SHP77 treated with DMSO at 0.1 percent for 48 hours (cell line): ENCODE data around the gene DGKD.

Source experiments
- DNase-seq: peaks from one replicate; lab custom pipeline; 2025; lab: John Stamatoyannopoulos, UW

Gene DGKD

DNA sequence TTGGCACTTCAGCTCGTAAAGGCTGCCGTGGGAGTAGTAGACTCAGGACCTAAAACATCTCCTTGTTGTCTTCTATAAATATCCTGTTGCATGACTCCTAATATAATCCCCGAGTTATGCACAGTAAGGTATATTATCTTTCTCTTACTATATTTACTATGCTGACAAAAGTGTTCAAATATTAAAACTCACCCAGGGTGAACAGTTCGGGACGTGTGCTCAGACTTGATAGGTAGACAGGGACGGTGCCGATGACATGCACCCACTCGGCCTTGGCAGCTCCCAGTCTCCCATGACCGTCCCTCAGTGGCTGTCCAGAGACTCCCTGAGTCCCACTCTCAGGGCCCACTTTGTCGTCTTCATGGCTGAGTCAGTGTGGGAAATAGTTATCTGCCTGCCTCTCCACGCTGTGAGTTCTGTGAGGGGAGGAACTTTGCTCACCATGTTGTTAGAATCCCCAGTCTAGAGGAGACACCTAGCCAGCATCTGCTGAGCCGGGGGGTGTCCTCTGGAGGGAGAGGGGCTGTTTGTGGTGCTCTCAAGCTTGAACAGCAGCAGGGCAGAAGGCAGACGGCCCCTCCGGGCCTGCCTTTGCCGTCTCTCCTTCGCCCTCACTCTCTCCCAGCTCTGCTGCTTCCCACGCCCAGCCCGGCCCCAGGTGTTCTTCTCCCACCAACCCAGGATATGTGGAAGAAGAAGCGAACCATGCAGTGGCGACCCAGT lies 75.0 kb downstream of the DGKD start:
- DNase-seq = no peak

DNA sequence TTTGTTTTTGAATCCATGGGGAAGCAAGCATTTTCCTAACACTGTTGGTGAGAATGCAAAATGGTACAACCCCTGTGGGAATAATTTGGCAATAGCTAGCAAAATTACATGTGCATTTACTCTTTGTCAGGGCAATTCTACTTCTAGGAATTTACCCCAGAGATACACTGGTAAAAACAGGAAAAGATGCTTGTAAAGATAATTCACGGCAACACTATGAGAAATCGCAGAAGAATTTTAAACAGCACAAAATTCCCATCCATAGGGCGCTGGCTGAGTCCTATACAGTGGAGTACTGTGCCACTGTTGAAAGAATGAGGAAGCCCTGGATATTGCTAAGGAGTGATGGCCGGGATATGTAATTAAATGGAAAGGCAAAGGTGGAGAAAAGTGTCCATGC lies 75.8 kb downstream of the DGKD start:
- DNase-seq = no peak

DNA sequence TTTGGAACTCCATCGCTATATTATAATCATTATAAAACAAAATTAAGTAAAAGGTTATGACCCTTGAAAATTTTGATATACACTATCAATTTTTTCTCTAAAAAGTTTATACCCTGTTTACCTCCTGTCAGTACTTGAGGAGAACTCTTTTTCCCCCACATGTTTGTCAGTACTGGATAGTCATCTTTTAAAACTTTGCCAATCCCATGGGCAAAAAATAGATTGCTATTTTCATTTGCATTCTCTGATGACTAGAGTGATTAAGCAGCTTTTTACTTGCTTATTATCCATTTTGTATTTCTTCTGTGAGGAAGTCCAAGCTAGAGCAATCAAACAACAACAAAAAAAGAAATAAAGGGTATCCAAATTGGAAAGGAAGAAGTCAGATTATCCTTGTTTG lies 76.4 kb downstream of the DGKD start:
- no peak for DNase-seq

DNA sequence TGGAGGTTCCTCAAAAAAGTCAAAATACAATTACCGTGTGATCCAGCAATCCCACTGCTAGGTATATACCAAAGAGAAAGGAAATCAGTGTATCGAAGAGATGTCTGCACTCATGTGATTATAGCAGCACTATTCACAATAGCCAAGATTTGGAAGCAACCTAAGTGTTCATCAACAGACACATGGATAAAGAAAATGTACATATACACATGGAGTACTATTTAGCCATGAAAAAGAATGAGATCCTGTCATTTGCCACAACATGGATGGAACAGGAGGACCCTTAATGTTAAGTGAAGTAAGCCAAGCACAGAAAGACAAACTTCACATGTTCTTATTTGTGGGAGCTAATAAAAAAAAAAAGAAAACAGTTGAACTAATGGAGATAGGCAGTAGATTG lies 78.7 kb downstream of the DGKD start:
- DNase-seq = no peak

DNA sequence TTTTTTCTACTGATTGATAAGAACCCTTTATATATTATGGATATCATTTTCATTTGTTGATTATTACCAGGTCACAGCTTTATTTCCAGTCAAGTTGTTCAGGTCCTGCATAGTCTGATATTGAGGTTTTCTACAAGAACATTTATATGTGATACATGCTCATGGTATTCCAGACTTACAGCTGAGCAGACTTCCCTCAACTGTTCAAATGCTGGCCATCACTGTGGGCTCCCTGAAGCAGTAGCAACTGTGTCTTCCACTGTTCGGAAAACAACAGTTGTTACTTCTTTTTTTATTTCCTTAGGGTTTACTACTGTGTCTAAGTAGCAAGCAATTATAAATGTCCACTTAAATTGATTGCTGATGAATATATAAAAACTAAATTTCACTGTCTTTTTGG lies 79.5 kb downstream of the DGKD start:
- no peak for DNase-seq

DNA sequence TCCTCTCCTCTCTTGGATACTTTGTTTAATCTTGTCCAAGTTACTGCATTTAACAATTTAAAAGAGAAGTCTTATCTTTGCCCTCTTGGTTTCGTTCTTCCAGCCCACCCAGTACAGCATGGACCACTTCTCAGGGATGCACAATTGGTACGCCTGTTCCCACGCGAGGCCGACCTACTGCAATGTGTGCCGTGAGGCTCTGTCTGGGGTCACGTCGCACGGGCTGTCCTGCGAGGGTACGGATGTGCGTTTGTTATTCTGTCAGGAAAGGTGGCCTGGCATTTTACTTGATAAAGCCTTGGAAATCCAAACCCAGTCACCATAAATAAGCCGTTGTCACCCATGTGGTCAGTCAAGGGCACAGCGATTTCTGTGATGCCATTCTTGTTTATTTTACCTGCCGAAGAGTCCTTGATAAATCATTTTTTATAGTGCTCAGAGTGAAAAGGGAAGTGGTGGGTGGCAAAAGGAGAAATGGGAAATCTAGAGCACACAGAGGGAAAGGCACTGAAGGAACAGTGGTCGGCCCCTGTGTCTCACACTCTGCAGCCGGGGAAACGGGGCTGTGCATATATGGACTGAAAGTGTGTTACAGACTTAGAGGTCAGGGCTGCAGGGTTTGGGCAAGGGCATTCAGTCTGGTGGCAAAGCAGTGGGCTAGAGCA lies 80.5 kb downstream of the DGKD start:
- DNase-seq = no peak

DNA sequence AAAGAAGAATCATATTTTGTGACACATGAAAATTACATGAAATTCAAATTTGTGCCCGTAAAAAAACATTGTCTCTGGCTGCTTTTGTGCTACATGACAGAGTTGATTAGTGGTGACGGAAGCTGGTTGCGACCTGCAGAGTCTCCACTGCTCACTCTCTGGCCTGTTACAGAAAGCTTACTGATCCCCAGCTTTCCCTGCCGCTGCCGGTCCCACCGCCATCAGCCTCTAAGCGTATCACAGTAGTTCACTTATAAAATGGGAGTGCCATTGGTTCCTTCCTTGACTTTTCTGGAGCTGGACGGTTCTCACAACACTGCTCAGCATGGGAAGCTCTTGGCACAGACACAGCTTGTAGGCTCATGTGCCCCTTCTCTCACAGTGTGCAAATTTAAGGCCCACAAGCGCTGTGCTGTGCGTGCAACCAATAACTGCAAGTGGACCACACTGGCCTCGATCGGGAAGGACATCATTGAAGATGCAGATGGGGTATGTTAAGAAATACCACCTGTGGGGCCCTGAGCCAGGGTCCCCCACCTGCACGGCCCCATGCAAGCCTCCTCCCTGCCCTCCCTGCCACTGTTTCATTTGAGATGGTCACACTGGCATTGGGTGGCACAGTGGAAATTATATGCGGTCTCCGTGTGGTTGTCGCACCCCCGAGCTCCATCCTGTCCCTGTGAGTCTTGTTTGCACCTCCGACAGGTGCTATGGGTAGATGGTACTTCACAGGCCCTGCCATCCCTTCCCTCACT lies 81.3 kb downstream of the DGKD start:
- no peak for DNase-seq

DNA sequence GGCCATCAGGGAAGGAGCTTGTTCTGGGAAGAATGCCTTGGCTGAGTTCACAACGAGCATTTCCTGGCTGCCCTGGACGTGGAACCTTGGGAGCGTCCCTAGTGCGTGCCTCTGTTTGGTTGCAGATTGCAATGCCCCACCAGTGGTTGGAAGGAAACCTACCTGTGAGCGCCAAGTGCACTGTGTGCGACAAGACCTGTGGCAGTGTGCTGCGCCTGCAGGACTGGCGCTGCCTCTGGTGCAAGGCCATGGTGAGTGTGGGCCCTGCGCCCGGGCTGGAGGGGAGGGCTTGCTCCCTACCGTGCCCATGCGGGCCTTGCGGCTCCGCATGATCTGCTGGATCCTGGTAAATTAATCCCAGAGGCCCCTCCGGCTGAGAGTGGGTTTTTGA lies 81.9 kb downstream of the DGKD start:
- DNase-seq = no peak

DNA sequence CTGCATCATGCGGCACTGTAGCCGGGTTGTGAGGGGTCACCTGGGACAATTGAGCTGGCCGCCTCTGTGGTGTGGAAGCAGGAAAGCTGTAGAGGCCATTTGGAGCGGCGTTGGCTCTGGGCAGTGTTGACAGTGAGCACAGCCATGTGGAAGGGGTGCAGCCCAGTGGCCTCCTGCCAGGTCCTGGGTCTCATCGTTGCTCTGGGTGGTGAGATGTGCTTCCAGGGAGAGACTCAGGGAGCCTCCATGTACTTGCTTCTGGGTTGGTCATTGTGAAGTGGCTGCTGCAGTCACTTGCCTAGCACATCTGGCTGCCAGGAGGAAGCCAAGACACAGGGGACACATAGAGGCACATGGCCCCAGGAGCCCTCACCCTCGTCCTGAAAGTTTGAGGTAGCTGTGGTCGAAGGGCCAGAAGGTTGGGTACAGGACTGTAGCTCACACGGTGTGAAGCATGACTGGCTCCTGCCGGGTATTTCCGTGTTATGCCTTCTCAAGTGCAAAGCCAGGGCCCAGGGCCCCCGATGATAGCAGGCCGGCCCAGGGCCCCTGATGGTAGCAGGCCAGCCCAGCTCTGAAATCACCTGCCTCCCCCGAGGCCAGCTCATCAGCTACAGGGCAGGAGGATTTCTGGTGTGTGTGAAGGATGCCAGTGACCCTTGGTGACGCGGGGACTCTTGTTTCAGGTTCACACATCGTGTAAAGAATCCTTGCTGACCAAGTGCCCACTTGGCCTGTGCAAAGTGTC lies 82.6 kb downstream of the DGKD start:
- no peak for DNase-seq

DNA sequence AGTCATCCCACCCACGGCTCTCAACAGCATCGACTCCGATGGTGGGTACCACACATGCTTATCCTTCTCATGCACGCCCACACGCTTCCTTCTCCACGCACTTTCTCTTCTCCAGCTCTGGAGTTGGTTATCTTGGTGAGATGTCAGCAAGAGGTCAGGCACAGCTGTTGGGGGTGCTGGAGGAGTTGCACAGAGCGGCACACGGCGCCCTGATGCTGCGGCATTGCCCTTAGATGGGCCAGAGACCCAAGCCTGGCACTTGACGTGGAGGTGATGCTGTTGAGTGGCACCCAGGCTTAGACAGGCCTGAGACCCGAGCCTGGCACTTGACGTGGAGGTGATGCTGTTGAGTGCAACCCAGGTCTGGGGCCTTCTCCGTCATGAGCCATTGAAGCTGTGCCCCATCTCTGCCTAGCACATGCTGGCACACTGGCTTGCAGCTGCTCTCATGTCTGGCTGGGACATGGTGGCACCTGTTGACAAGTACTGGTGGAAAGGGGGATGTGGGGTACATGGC lies 83.2 kb downstream of the DGKD start:
- DNase-seq = no peak

DNA sequence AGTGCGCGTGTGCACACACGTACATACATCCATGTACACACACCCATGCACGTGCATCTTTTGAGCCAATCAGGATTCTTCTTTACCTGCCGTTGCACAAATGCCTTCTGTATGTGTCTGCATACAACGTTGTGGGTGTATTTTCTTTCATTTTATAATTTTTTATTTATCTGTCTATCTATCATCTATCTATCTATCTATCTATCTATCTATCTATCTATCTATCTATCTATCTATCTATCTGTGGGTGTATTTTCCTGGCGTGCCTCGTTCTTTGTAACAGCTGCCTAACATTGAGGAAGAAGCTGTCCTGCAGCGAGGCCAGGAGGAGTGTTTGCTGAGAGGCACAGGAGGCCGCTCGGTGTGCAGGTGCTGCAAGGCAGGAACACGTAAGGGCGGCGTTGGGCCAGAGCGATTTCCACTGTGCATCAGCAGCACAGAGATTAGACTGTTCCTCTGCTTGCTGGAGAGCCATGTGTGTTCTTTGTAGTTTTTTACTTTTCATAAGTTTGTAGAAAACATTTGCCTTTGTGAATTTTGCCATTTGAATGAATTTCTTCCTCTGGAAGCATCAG lies 84.4 kb downstream of the DGKD start:
- no peak for DNase-seq

DNA sequence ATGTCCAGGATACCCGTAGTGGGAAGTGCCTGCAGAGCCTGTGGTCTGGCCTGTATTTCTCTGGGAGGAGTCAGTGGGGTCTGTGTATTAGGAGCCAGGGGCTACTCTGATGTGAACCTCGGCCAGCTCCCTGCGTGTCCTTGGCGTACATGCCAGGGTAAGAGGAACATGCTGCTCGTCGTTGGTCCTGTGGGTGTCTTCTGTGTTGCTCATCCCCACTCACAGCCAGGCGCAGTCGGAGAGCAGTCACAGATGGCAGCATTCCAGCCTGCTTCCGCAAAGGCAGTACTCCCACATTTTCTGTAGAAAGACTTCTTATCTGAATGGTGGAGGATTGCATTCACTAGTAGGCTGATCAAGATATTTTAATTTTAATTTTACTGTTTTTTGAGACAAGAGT lies 84.9 kb downstream of the DGKD start:
- DNase-seq = no peak

DNA sequence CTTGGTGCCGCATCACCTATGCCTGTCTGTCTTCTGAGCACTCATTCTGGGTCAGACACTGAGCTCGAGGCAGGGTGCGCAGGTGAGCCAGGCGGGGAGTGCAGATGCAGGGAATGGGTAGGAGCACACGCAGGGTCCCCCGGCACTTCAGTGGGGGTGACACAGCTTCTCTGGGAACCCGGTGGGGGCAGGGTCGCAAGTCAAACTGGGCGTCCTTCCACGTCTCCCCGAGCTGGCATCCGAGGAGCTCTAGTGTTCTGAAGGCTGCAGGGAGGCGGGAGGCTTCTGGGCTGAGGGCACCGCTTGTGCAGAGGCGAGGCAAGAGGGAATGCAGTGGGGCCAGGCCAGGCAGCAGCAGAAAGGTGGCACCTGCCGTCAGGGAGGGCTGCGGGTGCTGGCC lies 86.0 kb downstream of the DGKD start:
- DNase-seq = no peak

DNA sequence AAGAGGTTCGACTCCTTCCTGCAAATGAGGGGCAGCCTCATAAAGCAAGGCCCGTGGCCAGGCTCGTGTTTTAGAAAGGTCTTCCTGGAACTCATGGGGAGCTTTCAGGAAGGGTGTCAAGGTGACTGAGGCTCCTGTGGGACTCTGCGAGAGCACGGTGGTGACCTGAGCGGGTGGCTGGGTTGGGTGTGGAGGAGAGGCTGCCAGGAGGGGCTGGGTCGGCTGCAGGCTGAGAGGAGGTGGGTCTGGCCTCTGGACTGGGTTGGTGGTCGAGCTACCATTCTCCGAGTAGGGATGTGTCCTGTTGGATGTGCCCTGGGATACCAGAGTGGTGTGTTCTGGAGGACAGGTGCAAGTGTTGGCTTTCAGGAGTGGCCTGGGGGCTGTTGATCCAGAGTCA lies 86.4 kb downstream of the DGKD start:
- no peak for DNase-seq

DNA sequence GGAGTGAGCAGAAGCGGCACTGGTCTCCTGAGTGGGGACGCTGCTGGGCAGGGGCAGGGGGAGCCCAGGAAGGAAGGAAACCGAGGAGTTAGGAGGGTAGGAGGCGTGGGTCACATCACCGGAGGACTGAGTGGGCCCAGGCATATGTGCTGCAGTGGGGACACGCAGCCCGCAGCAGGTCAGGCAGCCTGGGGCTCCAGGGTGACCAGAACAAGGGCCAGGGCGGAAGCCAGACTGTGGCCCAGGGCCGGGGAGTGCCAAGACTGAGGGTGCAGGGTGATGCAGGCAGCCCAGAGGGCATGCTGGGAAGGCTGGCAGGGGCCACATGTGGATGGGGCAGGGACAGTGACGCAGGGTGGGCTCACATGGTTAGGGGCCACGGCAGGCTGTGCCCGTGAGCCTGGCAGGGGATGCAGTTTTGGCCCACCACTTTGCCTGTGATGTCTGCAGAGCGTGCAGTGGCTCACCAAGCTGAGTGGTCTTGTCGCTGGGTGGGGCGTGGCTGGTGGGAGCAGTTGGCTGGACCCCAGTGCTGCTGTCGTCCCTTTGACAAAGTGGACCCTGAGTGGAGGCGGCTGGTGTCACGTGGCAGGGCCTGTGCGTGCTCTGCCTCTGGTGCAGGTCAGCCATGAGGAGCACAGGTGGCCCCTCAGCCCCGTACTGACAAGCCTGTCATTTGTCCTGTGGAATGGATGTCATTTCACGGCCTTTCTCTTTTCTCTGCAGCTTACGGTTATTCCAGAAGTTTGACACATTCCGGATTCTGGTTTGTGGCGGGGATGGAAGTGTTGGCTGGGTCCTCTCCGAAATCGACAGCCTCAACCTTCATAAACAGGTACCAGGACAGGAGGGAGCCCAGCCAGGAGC lies 87.1 kb downstream of the DGKD start:
- no peak for DNase-seq

DNA sequence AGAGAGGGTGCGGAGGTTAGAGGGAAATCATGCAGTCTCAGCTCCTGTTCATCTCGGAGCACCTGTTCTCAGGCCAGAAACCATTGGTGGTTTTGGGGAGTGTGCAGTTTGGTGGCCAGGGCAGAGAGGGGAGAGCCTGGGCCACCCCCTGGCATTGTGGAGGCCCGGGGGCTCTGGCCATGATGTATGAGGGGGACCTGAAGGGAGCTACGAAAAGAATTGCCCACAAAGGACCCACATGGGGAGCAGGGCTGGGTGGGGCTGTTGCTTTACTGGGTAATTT lies 87.7 kb downstream of the DGKD start:
- DNase-seq = no peak

DNA sequence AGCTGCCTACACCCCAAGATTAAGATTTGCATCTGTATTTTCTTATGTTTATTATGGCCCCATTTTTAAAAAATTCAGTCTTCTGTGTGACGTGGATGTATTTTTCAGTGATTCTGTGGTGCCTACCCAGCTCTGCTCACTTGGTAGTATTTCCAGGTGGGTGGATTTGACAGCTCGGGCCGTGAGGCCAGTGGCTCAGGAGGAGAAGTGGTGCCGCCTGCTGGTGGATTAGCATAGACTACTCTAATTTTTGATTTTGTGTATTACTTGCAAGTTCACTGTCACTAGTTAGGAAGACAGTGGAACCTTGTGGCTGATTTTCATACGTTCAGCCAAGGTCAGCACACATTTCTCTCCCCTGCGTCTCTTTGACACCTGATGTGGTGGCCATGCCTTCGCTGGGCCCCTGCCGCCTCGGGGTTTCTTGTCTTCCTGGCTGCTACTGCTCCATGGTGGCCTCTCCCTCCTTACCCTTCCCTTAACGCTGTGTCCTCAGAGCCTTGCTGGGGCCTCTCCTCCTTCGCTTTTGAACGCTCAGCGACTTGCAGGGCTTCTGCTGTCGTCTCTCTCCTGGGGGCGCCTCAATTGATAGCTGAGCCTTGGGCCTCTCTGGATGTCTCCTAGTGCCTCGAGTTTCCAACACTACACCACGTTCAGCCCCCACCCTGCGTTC lies 89.4 kb downstream of the DGKD start:
- DNase-seq = no peak

DNA sequence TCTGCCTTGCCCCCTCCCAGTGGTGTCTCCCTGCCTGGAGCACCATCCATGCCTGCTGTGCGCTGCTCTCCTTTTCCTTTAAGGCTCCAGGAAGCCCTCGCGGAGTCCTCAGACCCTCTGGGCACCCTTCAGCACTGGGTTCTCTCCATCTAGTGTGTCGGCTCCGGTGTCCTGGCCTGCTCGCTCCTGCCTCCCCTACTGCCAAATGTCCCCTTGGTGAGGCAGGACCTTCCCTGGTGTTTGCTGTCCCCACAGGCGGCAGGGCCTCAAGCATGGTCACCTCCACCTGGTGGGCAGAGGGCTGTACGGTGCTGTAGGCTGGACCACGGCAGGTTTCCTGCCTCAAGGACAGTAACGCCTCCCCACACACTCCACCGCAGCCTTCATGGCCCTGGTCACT lies 90.2 kb downstream of the DGKD start:
- DNase-seq = no peak

DNA sequence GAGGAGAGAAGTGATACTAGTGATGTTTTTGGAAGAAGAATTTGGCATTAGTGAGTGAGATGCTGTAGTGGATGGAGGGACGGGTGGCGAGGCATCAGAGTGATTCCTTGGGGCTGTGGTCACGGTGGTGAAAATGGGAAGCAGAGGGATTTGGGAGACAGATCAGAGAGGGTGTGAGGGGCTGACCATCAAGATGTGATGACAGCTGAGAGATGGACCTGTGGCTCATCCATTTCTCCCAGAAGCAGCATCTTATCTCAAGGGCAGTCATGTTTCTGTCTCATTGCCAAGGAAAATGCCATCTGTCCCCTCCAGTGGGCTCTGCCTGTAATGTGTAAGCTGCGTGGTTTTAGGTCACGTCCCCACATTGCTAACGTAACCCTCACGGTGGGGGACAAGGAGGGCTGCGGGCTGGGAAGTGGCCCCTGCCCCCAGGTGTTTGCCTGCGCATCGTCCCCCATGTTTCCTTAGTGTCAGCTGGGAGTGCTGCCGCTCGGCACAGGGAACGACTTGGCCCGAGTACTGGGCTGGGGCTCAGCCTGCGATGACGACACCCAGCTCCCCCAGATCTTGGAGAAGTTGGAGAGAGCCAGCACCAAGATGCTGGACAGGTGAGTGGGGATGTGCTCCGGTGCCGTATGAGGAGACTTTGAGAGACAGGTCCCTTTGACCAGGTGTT lies 91.0 kb downstream of the DGKD start:
- DNase-seq = no peak

DNA sequence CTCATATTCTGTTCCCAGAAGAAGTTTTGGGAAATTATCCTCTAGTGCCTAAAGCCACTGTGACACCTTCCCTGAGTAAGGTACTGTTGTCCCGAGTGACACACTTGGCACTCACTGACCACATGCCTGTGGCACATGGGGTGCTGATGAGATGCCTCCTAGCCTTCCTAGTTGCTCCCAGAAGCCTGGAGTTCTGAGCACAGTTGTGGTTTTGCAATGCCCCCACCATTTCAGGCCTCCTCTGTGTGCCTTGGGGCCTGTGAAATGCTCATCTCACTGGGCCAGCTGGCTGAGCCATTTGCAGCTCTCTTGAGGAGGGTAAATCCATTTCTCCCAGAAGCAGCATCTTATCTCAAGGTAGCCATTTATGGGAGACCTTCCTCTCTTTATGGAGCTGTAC lies 91.8 kb downstream of the DGKD start:
- DNase-seq = no peak
